K562 treated with DMSO at 1 percent for 48 hours (cell line): ENCODE results near the gene MAGEL2. TPM values are rescaled to one million over a fixed set of nuclear protein-coding genes. Genes with fewer than 3 reads are reported as not detected.

ENCODE experiments used
- total RNA-seq: library from RNA; unstranded; fragments of 300-600 nt; gene quantifications from 2 replicates; pipeline ENCODE4 v1.2.3, GENCODE V29; 2022; ENCODE audit warnings: low replicate concordance; ENCODE audit errors: extremely low read depth

MAGEL2 gene
- not detected in 2 replicates for total RNA-seq

GRCh38 chr15:23647421-23648370 lies at the start of gene MAGEL2:
Gene MAGEL2 (minus strand): TSS chr15:23647867. CDS start chr15:23647742, 125 bp downstream.

GRCh38 chr15:23687143-23687470 lies 39.4 kb upstream of the MAGEL2 start, which contains the start of gene NDN:
Gene NDN (minus strand): TSS chr15:23687305. CDS start chr15:23687217, 88 bp downstream.

Other genes with a start within 250 kb of the MAGEL2 start
- gene GOLGA6L2, start 200.6 kb downstream of the MAGEL2 start, total RNA-seq, result not detected in 2 replicates
- not detected in 2 replicates for gene MKRN3, start 82.2 kb downstream of the MAGEL2 start, total RNA-seq
- not detected in 2 replicates for gene NDN, start 39.4 kb upstream of the MAGEL2 start, total RNA-seq